Mesodermal cell (in vitro differentiated cells): ENCODE data around the gene SLC18A3.
A peak's percentile ranks its signal among the peaks of the same experiment; 100 is the strongest.

Experiments
- H3K27ac ChIP-seq: 2 replicates; pipeline ENCODE4 v1.7.0; 2013; ENCODE audit warnings: mild to moderate bottlenecking, low read depth, low read length, moderate library complexity; ENCODE audit not compliant: severe bottlenecking
- H3K36me3 ChIP-seq: 2 replicates; pipeline ENCODE4 v1.7.1; 2013; ENCODE audit warnings: mild to moderate bottlenecking, low read length, moderate library complexity; ENCODE audit not compliant: control insufficient read depth, insufficient read depth
- H3K4me1 ChIP-seq: one replicate; pipeline ENCODE4 v1.7.1; 2013; ENCODE audit warnings: mild to moderate bottlenecking, low read length; ENCODE audit not compliant: insufficient read depth, control insufficient read depth, poor library complexity, severe bottlenecking
- H3K4me3 ChIP-seq: 2 replicates; pipeline ENCODE4 v1.7.0; 2013; ENCODE audit warnings: low read length, control low read depth, mild to moderate bottlenecking; ENCODE audit not compliant: insufficient read depth, poor library complexity, severe bottlenecking; ENCODE audit errors: extremely low read depth
- H3K9me3 ChIP-seq: 2 replicates; pipeline ENCODE4 v1.7.1; 2013; ENCODE audit warnings: mild to moderate bottlenecking, low read length, moderate library complexity; ENCODE audit not compliant: control insufficient read depth
- WGBS, 2 experiments: methylation state at CpG; one replicate each; pipeline ENCODE4 v1.1.5; 2013; ENCODE audit warnings: missing lambda C conversion rate in 2 of 2; ENCODE audit not compliant: insufficient coverage in 2 of 2; 5-methylcytosine and 5-hydroxymethylcytosine counted together

SLC18A3 gene

DNA sequence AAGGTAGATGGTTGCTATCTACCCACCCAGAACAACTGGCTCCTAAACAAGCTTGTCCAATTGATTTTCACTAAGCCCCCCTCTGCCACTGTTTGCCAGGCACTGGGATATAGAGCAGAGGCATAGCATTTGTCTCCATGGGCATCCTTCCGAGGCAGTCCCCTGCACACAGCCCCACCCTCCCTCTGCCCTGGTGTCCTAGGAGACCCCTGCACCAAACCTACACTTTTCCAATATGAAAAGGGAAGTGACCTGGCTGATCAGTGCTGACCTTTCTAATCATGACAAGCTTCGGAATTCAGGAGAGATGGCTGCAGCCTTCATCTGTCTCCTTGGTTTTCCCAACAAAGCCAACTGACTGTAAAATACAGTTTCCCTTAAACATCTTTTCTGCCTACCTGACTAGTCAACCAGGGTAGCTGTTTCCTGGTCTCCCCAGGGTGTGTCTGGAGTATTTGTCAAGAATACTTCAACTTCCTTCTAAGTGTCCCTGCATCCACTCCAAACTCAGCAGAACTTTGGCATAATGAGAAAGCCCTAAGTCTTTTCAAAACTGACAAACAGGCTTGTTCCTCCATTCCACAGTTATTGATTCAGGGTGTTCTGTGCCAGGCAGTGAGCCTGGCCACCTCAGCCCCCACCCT, 7.6 kb upstream of the SLC18A3 start:
- H3K4me1 ChIP-seq, result no peaks in the 10 kb centered on the region
- H3K9me3 ChIP-seq, result no peaks in the 10 kb centered on the region
- H3K36me3 ChIP-seq, result no peaks in the 10 kb centered on the region
- 71 to 72% methylated on average over 2 of the region's 2 CpGs for WGBS, 2 experiments
- no peak overlapping the region for H3K4me3 ChIP-seq
- no peak overlapping the region for H3K27ac ChIP-seq

GRCh38 chr10:49605216-49605938, 4.7 kb upstream of the SLC18A3 start:
- Histone ChIP-seq H3K36me3 (no peaks in the 10 kb centered on the region), H3K4me1 (no peaks in the 10 kb centered on the region), H3K9me3 (no peaks in the 10 kb centered on the region), H3K27ac (no peak overlapping the region), H3K4me3 (no peak overlapping the region)
- 72 to 77% methylated on average over 4 to 6 of the region's 6 CpGs for WGBS, 2 experiments

DNA sequence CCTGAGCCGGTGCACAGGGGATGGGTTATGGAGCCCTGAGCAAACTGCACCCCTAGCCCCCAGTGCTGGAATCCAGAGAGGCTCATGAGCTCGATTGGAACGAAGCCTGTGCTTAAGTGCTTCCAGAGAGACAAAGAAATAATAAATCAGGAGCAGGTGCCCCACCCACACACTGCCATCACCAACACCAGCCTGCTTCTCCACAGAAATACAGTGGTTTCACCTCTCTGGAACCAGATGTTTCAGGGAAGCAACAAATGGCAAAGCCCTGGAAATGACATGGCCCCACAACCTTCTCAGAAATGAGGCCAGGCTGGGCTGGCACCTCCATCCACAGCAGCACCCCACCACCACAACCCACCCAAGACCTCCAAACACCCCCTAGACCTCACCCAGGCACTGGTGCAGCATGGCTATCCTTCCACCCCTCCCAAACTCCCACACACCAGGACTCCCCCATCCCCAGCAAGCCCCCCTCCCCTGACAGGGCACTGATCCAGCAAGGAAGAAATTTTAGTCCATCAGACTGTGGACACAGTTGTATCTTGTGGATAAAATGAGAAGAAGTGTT, 4.1 kb upstream of the SLC18A3 start:
- H3K4me1 ChIP-seq, result no peaks in the 10 kb centered on the region
- no peaks in the 10 kb centered on the region for H3K9me3 ChIP-seq
- no peaks in the 10 kb centered on the region for H3K36me3 ChIP-seq
- no peak overlapping the region for H3K27ac ChIP-seq
- H3K4me3 ChIP-seq, result no peak overlapping the region
- WGBS, 2 experiments, result 43 to 100% methylated on average over 1 to 3 of the region's 3 CpGs

- no peak overlapping the region for H3K4me3 ChIP-seq
- no peaks in the 10 kb centered on the region for H3K4me1 ChIP-seq
- no peaks in the 10 kb centered on the region for H3K9me3 ChIP-seq
- H3K27ac ChIP-seq, result no peak overlapping the region
- no peaks in the 10 kb centered on the region for H3K36me3 ChIP-seq
- WGBS, 2 experiments, result 5 to 10% methylated on average over 10 to 18 of the region's 22 CpGs
Measured at GRCh38 chr10:49606981-49607535, 3.1 kb upstream of the SLC18A3 start.

DNA sequence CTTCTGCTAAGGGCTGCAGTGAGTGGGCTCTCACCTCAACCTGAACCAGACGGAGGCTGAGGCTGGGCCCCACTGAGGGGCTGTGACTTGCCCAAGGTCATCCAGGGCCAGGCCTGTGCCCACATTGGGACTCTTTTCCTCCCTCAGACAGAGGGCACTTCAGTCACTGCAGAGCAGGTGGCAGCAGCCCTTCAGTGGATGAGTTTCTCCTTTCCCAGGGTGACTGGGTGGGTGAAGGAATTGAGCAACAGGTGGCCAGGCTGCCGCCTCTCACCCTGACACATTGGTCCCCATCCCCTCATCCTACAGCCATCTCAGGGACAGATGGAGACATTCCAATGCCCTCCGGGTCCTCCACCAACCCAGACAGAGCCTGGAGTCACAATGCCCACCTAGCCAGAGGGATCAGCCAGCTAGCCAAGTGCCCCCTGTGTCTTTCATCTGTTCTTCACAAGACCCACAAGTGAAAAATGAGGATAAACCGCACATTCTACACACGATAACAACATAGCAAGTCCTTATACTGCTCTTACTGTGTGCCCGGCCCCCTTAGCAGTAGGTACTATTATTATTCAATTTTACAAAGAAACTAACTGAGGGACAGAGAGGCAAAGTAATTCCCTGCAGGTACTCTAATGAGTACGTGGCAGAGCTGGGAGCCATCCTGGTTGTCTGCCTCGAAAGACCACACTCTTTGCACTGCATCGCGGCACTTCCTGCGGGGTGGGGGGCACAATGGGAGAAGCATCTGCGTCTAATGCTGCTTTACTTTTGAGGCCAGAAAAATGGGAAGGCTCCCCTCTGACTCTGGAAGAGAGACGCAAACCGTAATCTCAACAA, 1.7 kb upstream of the SLC18A3 start:
- 5 to 10% methylated on average over 10 to 12 of the region's 14 CpGs for WGBS, 2 experiments

GRCh38 chr10:49609006-49609282, 1.2 kb upstream of the SLC18A3 start:
- H3K36me3 ChIP-seq, result no peaks in the 10 kb centered on the region
- no peaks in the 10 kb centered on the region for H3K4me1 ChIP-seq
- no peak overlapping the region for H3K27ac ChIP-seq
- no peaks in the 10 kb centered on the region for H3K9me3 ChIP-seq
- H3K4me3 ChIP-seq, result no peak overlapping the region
- WGBS, 2 experiments, result 0 to 1% methylated on average over 16 to 19 of the region's 19 CpGs

More for the DNA sequence above, 1.7 kb upstream of the SLC18A3 start:
- no peaks in the 10 kb centered on the region for H3K4me1 ChIP-seq
- H3K36me3 ChIP-seq, result no peaks in the 10 kb centered on the region
- H3K27ac ChIP-seq, result no peak overlapping the region
- H3K4me3 ChIP-seq, result no peak overlapping the region
- H3K9me3 ChIP-seq, result no peaks in the 10 kb centered on the region

DNA sequence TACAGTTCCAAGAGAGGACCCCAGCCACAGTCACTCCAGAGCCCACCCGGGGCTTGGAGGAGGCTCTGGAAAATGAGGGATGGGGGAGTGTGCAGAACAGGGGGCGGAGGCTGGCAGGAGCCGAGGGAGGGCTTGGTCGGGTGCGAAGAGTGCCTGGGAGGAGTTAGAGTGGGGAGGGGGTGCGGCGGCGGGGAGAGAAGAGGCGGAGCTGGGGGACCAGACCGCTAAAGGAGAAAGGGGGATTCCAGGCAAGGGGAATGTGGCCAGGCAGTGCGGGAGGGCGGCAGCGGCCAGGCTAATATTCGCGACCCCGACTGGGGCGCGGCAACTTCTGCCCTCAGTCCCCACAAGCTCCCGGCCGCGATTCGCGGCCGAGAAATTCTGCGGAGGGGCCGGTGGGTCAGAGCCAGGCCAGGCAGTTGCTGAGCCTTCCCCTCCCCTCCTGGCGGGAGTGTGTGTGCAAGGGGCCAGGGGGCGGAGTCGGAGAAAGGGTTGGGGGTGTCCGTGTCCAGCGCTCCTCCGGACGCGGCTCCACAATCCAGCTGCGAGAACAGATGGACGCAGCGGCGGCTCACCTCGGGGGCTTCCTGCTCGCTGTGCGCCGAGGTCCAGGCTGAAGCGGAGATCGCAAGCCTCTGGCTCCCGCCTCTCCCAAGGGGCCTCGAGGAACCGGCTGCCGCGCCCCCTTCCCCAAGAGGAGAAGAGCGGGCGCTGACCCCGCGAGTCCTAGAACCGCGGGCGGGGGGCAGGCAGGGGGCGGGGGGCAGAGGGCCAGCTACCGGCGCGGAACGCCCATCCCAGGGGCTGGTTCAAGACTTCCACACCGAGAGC, 612 bp upstream of the SLC18A3 start:
- H3K36me3 ChIP-seq, result no peaks in the 10 kb centered on the region
- no peaks in the 10 kb centered on the region for H3K9me3 ChIP-seq
- H3K4me1 ChIP-seq, result no peaks in the 10 kb centered on the region
- H3K27ac ChIP-seq, result no peak overlapping the region
- WGBS, 2 experiments, result 0 to 1% methylated on average over 33 to 50 of the region's 62 CpGs
- peak overlapping the region; percentile 30 for H3K4me3 ChIP-seq

- WGBS, 2 experiments, result 3 to 5% methylated on average over 64 of the region's 72 CpGs
- Histone ChIP-seq H3K4me1 (no peaks in the 10 kb centered on the region), H3K4me3 (peak overlapping the region; percentile 30), H3K36me3 (no peaks in the 10 kb centered on the region), H3K9me3 (no peaks in the 10 kb centered on the region), H3K27ac (no peak overlapping the region)
Measured at GRCh38 chr10:49610458-49611165, 502 bp downstream of the SLC18A3 start.

GRCh38 chr10:49611166-49611815, 1.2 kb downstream of the SLC18A3 start:
- H3K36me3 ChIP-seq, result no peaks in the 10 kb centered on the region
- H3K4me1 ChIP-seq, result no peaks in the 10 kb centered on the region
- H3K4me3 ChIP-seq, result no peak overlapping the region
- H3K9me3 ChIP-seq, result no peaks in the 10 kb centered on the region
- 7 to 9% methylated on average over 57 to 63 of the region's 63 CpGs for WGBS, 2 experiments
- no peak overlapping the region for H3K27ac ChIP-seq
